ENCODE results near the gene ZFAND4. TPM values are rescaled to one million over a fixed set of nuclear protein-coding genes. Genes with fewer than 3 reads are reported as not detected.
A peak's percentile ranks its signal among the peaks of the same experiment; 100 is the strongest.

Gene ZFAND4
- polyA plus RNA-seq, 1 experiment, result 4.1 TPM

GRCh38 chr10:45599646-45600045 is 72.9 kb downstream of the ZFAND4 start:
- Histone ChIP-seq H3K4me3 (ENCODE audit: low read depth, low read length) (no peak overlapping the region), H3K27ac (ENCODE audit: low read depth, low read length) (no peak overlapping the region), H3K9me3 (ENCODE audit: control insufficient read depth, insufficient read depth, low read length) (peaks cover 3% of the 10 kb centered on the region; the same call in 1 of the 2 replicates), H3K27me3 (ENCODE audit: control insufficient read depth, insufficient read depth, low read length) (peaks cover 10% of the 10 kb centered on the region)
- no peak for TF ChIP-seq CTCF (IDR thresholded peaks at IDR 0.05; ENCODE audit: low read depth, low read length)
- CTCF ChIA-PET, result no interaction called here
- DNase-seq (ENCODE audit: low read depth, low spot score), result no peak
- POLR2A ChIA-PET, result no interaction called here

- CTCF ChIA-PET, result no interaction called here
Observed at GRCh38 chr10:45599021-45599603, 73.5 kb downstream of the ZFAND4 start.

GRCh38 chr10:45596526-45596925 is 76.0 kb downstream of the ZFAND4 start:
- Histone ChIP-seq H3K9me3 (ENCODE audit: control insufficient read depth, insufficient read depth, low read length) (peaks cover 3% of the 10 kb centered on the region; the same call in 1 of the 2 replicates), H3K4me3 (ENCODE audit: low read depth, low read length) (no peak overlapping the region), H3K27ac (ENCODE audit: low read depth, low read length) (no peak overlapping the region), H3K27me3 (ENCODE audit: control insufficient read depth, insufficient read depth, low read length) (peaks cover 8% of the 10 kb centered on the region)
- TF ChIP-seq CTCF (IDR thresholded peaks at IDR 0.05; ENCODE audit: low read depth, low read length), result no peak
- ChIA-PET CTCF (interaction anchor here (1.1 kb wide), 1 partner anchor 76 kb away, joined by 3 read pairs; the partner anchor contains the start of gene ZFAND4), POLR2A (no interaction called here)
- no peak for DNase-seq (ENCODE audit: low read depth, low spot score)

More at GRCh38 chr10:45599021-45599603, 73.5 kb downstream of the ZFAND4 start:
- H3K9me3 ChIP-seq (ENCODE audit: control insufficient read depth, insufficient read depth, low read length), result peaks cover 3% of the 10 kb centered on the region; the same call in 1 of the 2 replicates
- no peak overlapping the region for H3K27ac ChIP-seq (ENCODE audit: low read depth, low read length)
- DNase-seq (ENCODE audit: low read depth, low spot score), result no peak
- POLR2A ChIA-PET, result no interaction called here
- H3K27me3 ChIP-seq (ENCODE audit: control insufficient read depth, insufficient read depth, low read length), result peaks cover 8% of the 10 kb centered on the region
- no peak for TF ChIP-seq CTCF (IDR thresholded peaks at IDR 0.05; ENCODE audit: low read depth, low read length)
- H3K4me3 ChIP-seq (ENCODE audit: low read depth, low read length), result no peak overlapping the region

- ChIA-PET POLR2A (no interaction called here), CTCF (interaction anchor here (1.7 kb wide), 1 partner anchor 129 kb away, joined by 8 read pairs; no protein-coding TSS in a partner anchor)
- Histone ChIP-seq H3K4me3 (ENCODE audit: low read depth, low read length) (peak overlapping the region; percentile 84), H3K9me3 (ENCODE audit: control insufficient read depth, insufficient read depth, low read length) (no peaks in the 10 kb centered on the region; the same call in 1 of the 2 replicates), H3K27ac (ENCODE audit: low read depth, low read length) (no peak overlapping the region), H3K27me3 (ENCODE audit: control insufficient read depth, insufficient read depth, low read length) (peaks cover 5% of the 10 kb centered on the region)
- peak; percentile 75 for DNase-seq (ENCODE audit: low read depth, low spot score)
- no peak; the same call in 1 of the 2 replicates for TF ChIP-seq CTCF (IDR thresholded peaks at IDR 0.05; ENCODE audit: low read depth, low read length)
Observed at GRCh38 chr10:45594276-45595157, 78.1 kb downstream of the ZFAND4 start.

- Histone ChIP-seq H3K27ac (ENCODE audit: low read depth, low read length) (no peak overlapping the region), H3K4me3 (ENCODE audit: low read depth, low read length) (peak overlapping the region; percentile 84), H3K9me3 (ENCODE audit: control insufficient read depth, insufficient read depth, low read length) (no peaks in the 10 kb centered on the region; the same call in 1 of the 2 replicates), H3K27me3 (ENCODE audit: control insufficient read depth, insufficient read depth, low read length) (peaks cover 2% of the 10 kb centered on the region)
- ChIA-PET CTCF (interaction anchor here (1.7 kb wide), 1 partner anchor 129 kb away, joined by 8 read pairs; no protein-coding TSS in a partner anchor), POLR2A (no interaction called here)
- no peak for TF ChIP-seq CTCF (IDR thresholded peaks at IDR 0.05; ENCODE audit: low read depth, low read length)
- no peak for DNase-seq (ENCODE audit: low read depth, low spot score)
Observed at GRCh38 chr10:45593938-45594275, 78.7 kb downstream of the ZFAND4 start.

Measured in AG04450 (cell line).